ENCODE data around the gene AIFM3.
A peak's percentile ranks its signal among the peaks of the same experiment; 100 is the strongest.

AIFM3 gene

GRCh38 chr22:20956258-20957101 is 10.6 kb upstream of the AIFM3 start:
- Histone ChIP-seq H3K79me2 (ENCODE audit: control insufficient read depth, low read length) (peaks cover 3% of the 10 kb centered on the region), H4K20me1 (ENCODE audit: control insufficient read depth, insufficient read depth, low read depth, low read length) (peaks cover 2% of the 10 kb centered on the region; the same call in 1 of the 2 replicates), H3K9me3 (ENCODE audit: control insufficient read depth, insufficient read depth, low read length) (no peaks in the 10 kb centered on the region), H3K27me3 (ENCODE audit: control insufficient read depth, low read length) (peaks cover 11% of the 10 kb centered on the region), H3K4me3 (ENCODE audit: low read length) (peak overlapping the region; percentile 63), H3K4me2 (ENCODE audit: low read length) (peak overlapping the region; percentile 49), H3K4me1 (ENCODE audit: control insufficient read depth, low read length) (peaks cover 5% of the 10 kb centered on the region), H3K27ac (ENCODE audit: low read depth, low read length) (no peak overlapping the region), H3F3A (ENCODE audit: control insufficient read depth, insufficient read depth) (no peaks in the 10 kb centered on the region), H3K36me3 (ENCODE audit: control insufficient read depth, low read length) (peaks cover 28% of the 10 kb centered on the region), H3K9me2 (replicated peaks; ENCODE audit: control insufficient read depth, low read length) (no peaks in the 10 kb centered on the region)
- TF ChIP-seq CTCF (IDR thresholded peaks at IDR 0.05; ENCODE audit: low read depth, low read length, poor library complexity, severe bottlenecking): no peak
- no peak for TF ChIP-seq EZH2phosphoT487 (IDR thresholded peaks at IDR 0.05; ENCODE audit: borderline replicate concordance, low read length)

- H3K4me1 ChIP-seq (ENCODE audit: control insufficient read depth, low read length): peaks cover 5% of the 10 kb centered on the region
- no peaks in the 10 kb centered on the region for H3F3A ChIP-seq (ENCODE audit: control insufficient read depth, insufficient read depth)
- H3K9me3 ChIP-seq (ENCODE audit: control insufficient read depth, insufficient read depth, low read length): no peaks in the 10 kb centered on the region
- peak overlapping the region; percentile 49 for H3K4me2 ChIP-seq (ENCODE audit: low read length)
- H3K27me3 ChIP-seq (ENCODE audit: control insufficient read depth, low read length): peaks cover 11% of the 10 kb centered on the region
- no peak overlapping the region for H3K27ac ChIP-seq (ENCODE audit: low read depth, low read length)
- no peaks in the 10 kb centered on the region for H3K79me2 ChIP-seq (ENCODE audit: control insufficient read depth, low read length)
- H3K9me2 ChIP-seq (replicated peaks; ENCODE audit: control insufficient read depth, low read length): no peaks in the 10 kb centered on the region
- peaks cover 20% of the 10 kb centered on the region for H3K36me3 ChIP-seq (ENCODE audit: control insufficient read depth, low read length)
- H3K4me3 ChIP-seq (ENCODE audit: low read length): peak overlapping the region; percentile 63
- H4K20me1 ChIP-seq (ENCODE audit: control insufficient read depth, insufficient read depth, low read depth, low read length): peaks cover 2% of the 10 kb centered on the region; the same call in 1 of the 2 replicates
- TF ChIP-seq CTCF (IDR thresholded peaks at IDR 0.05; ENCODE audit: low read depth, low read length, poor library complexity, severe bottlenecking): no peak
- TF ChIP-seq EZH2phosphoT487 (IDR thresholded peaks at IDR 0.05; ENCODE audit: borderline replicate concordance, low read length): no peak
These were observed 9.9 kb upstream of the AIFM3 start for GRCh38 chr22:20957102-20957682.

- Histone ChIP-seq H3K27me3 (ENCODE audit: control insufficient read depth, low read length) (peaks cover 11% of the 10 kb centered on the region), H3K9me2 (replicated peaks; ENCODE audit: control insufficient read depth, low read length) (no peaks in the 10 kb centered on the region), H3F3A (ENCODE audit: control insufficient read depth, insufficient read depth) (no peaks in the 10 kb centered on the region), H3K4me1 (ENCODE audit: control insufficient read depth, low read length) (peaks cover 5% of the 10 kb centered on the region), H3K79me2 (ENCODE audit: control insufficient read depth, low read length) (no peaks in the 10 kb centered on the region), H3K27ac (ENCODE audit: low read depth, low read length) (no peak overlapping the region), H3K4me2 (ENCODE audit: low read length) (peak overlapping the region; percentile 49), H3K4me3 (ENCODE audit: low read length) (peak overlapping the region; percentile 63), H3K36me3 (ENCODE audit: control insufficient read depth, low read length) (peaks cover 14% of the 10 kb centered on the region), H4K20me1 (ENCODE audit: control insufficient read depth, insufficient read depth, low read depth, low read length) (peaks cover 2% of the 10 kb centered on the region; the same call in 1 of the 2 replicates), H3K9me3 (ENCODE audit: control insufficient read depth, insufficient read depth, low read length) (no peaks in the 10 kb centered on the region)
- no peak for TF ChIP-seq CTCF (IDR thresholded peaks at IDR 0.05; ENCODE audit: low read depth, low read length, poor library complexity, severe bottlenecking)
These were observed 9.2 kb upstream of the AIFM3 start for GRCh38 chr22:20957683-20958431.
